Panc1 (cell line): ENCODE data around the gene NGEF. TPM values are rescaled to one million over a fixed set of nuclear protein-coding genes. Genes with fewer than 3 reads are reported as not detected.

ENCODE experiments used
- ATAC-seq: fragments of 200-7000 bp; cut with Tn5 transposase; 2 replicates; pipeline ENCODE4 v1.9.1; 2020; ENCODE audit warnings: mild to moderate bottlenecking, moderate library complexity
- BruUV-seq: library from RNA; stranded (reverse); fragments of 400-500 nt; replicated peaks from 2 replicates; lab custom pipeline; 2021; lab: Mats Ljungman, UMichigan
- CTCF ChIA-PET: fragments of 300-600 bp; sonication (Branson Sonifier 250); formaldehyde crosslinking; loops from one replicate; lab custom pipeline; 2022; ENCODE audit warnings: antibody characterized with exemption; lab: Charles Lee
- POLR2A ChIA-PET: fragments of 300-600 bp; sonication (Branson Sonifier 250); formaldehyde crosslinking; loops from one replicate; lab custom pipeline; 2022; ENCODE audit warnings: antibody characterized with exemption; lab: Charles Lee
- DNase-seq: peaks from one replicate; pipeline ENCODE4 v3.0.0-alpha.2; 2010; ENCODE audit warnings: low read depth, low spot score
- H3K27ac ChIP-seq: 2 replicates; pipeline ENCODE4 v1.5.1; 2011; ENCODE audit warnings: mild to moderate bottlenecking, low read length, inconsistent platforms
- H3K27me3 ChIP-seq: fragments of 200-500 bp; sonication (Bioruptor generic); 2 replicates; pipeline ENCODE4 v1.6.0; 2014; ENCODE audit warnings: low read length, inconsistent platforms; ENCODE audit not compliant: control insufficient read depth, insufficient read depth
- H3K36me3 ChIP-seq: fragments of 200-500 bp; sonication (Bioruptor generic); 2 replicates; pipeline ENCODE4 v1.5.1; 2014; ENCODE audit warnings: inconsistent platforms, mild to moderate bottlenecking, low read length, moderate library complexity; ENCODE audit not compliant: control insufficient read depth, insufficient read depth
- H3K4me1 ChIP-seq: 2 replicates; pipeline ENCODE4 v1.5.1; 2011; ENCODE audit warnings: inconsistent platforms, mild to moderate bottlenecking, low read length, moderate library complexity; ENCODE audit not compliant: control insufficient read depth, insufficient read depth
- H3K4me3 ChIP-seq, 2 experiments: 2 replicates each; pipeline ENCODE4 v1.5.1; 2011 to 2012; ENCODE audit warnings: low read depth in 2 of 2, low read length in 2 of 2, mild to moderate bottlenecking in 2 of 2, inconsistent platforms in 1 of 2, moderate library complexity in 1 of 2
- H3K9me3 ChIP-seq: fragments of 200-500 bp; sonication (Bioruptor generic); 2 replicates; pipeline ENCODE4 v1.5.1; 2014; ENCODE audit warnings: low read depth, mild to moderate bottlenecking, inconsistent platforms, low read length, moderate library complexity; ENCODE audit not compliant: control insufficient read depth, insufficient read depth
- CTCF ChIP-seq: fragments of 450-650 bp; IDR thresholded peaks from 2 replicates; pipeline ENCODE4 v1.5.1; 2017; ENCODE audit warnings: mild to moderate bottlenecking
- POLR2AphosphoS5 ChIP-seq: IDR thresholded peaks from 2 replicates; pipeline ENCODE4 v1.6.1; 2012; ENCODE audit warnings: mild to moderate bottlenecking, low read depth, low read length, moderate library complexity
- REST ChIP-seq, 2 experiments: IDR thresholded peaks; 2 replicates each; pipeline ENCODE4 v1.6.1; 2011 to 2012; ENCODE audit warnings: low read depth in 2 of 2, control low read depth in 1 of 2, low read length in 1 of 2, mild to moderate bottlenecking in 1 of 2, moderate library complexity in 1 of 2; ENCODE audit not compliant: insufficient read depth in 1 of 2
- SIN3A ChIP-seq: IDR thresholded peaks from 2 replicates; pipeline ENCODE4 v1.6.1; 2012; ENCODE audit warnings: low read depth, mild to moderate bottlenecking, low read length, moderate library complexity, borderline replicate concordance; ENCODE audit not compliant: insufficient read depth
- TCF7L2 ChIP-seq: IDR thresholded peaks from 2 replicates; pipeline ENCODE4 v1.6.1; 2011; ENCODE audit warnings: mild to moderate bottlenecking, low read depth, low read length, inconsistent platforms
- in situ Hi-C: cut with HindIII; loops from 2 replicates; pipeline ENCODE4 v1.10.0; 2016; ENCODE audit warnings: low sequenced_read_pairs, low pct_unique_long_range_greater_than_20kb
- intact Hi-C: fragments of 100-400 bp; cut with micrococcal nuclease; formaldehyde crosslinking; loops from one replicate; pipeline ENCODE4 v1.10.0; 2022; ENCODE audit not compliant: unreplicated experiment
- total RNA-seq: library from RNA; stranded (reverse); gene quantifications from one replicate; pipeline ENCODE4 v1.2.1, GENCODE V29; 2021; ENCODE audit not compliant: unreplicated experiment

NGEF gene
- total RNA-seq, 1 experiment from 2014 or later = 17.8 TPM

GRCh38 chr2:233011268-233011650 is 1.8 kb downstream of the NGEF start:
- POLR2A ChIA-PET = interaction anchor here (0.7 kb wide), 2 partner anchors 10 to 239 kb away, joined by 4 to 7 read pairs; no protein-coding TSS in a partner anchor
- CTCF ChIA-PET = interaction anchor here (0.7 kb wide), 1 partner anchor 8 kb away, joined by 5 read pairs; no protein-coding TSS in a partner anchor
- TF ChIP-seq REST (IDR thresholded peaks at IDR 0.05; ENCODE audit: insufficient read depth in 1 of 2, low read depth in 2 of 2, low read length in 1 of 2) = no peak
- TF ChIP-seq TCF7L2 = no peak
- no peak for TF ChIP-seq CTCF
- no peak for TF ChIP-seq SIN3A
- TF ChIP-seq POLR2AphosphoS5 = no peak
- intact Hi-C loops (no loop called here), in situ Hi-C loops (no loop called here)
- Histone ChIP-seq H3K27ac (no peak overlapping the region), H3K27me3 (no peaks in the 10 kb centered on the region), H3K9me3 (no peaks in the 10 kb centered on the region), H3K4me3 (no peak overlapping the region), H3K4me1 (peaks cover 9% of the 10 kb centered on the region), H3K36me3 (no peaks in the 10 kb centered on the region)
- DNase-seq (no peak), ATAC-seq (no peak)
- BruUV-seq = no TSS peak

GRCh38 chr2:233010569-233011267 is 2.3 kb downstream of the NGEF start:
- ChIA-PET CTCF (interaction anchor here (0.7 kb wide), 1 partner anchor 7 kb away, joined by 5 read pairs; no protein-coding TSS in a partner anchor), POLR2A (interaction anchor here (0.7 kb wide), 1 partner anchor 181 kb away, joined by 3 read pairs; no protein-coding TSS in a partner anchor)
- H3K9me3 ChIP-seq = no peaks in the 10 kb centered on the region
- H3K4me3 ChIP-seq = no peak overlapping the region
- H3K36me3 ChIP-seq = no peaks in the 10 kb centered on the region
- no TSS peak for BruUV-seq
- intact Hi-C loops (no loop called here), in situ Hi-C loops (no loop called here)
- peaks cover 9% of the 10 kb centered on the region for H3K4me1 ChIP-seq
- TF ChIP-seq REST (IDR thresholded peaks at IDR 0.05; ENCODE audit: insufficient read depth in 1 of 2, low read depth in 2 of 2, low read length in 1 of 2) (no peak), SIN3A (no peak), POLR2AphosphoS5 (no peak), CTCF (no peak), TCF7L2 (no peak)
- DNase-seq = no peak
- H3K27ac ChIP-seq = no peak overlapping the region
- no peaks in the 10 kb centered on the region for H3K27me3 ChIP-seq
- no peak for ATAC-seq
